Epithelial cell of alveolus of lung (primary cell): ENCODE results near the gene HYAL3. TPM values are rescaled to one million over a fixed set of nuclear protein-coding genes. Genes with fewer than 3 reads are reported as not detected.

Source experiments
- total RNA-seq: library from RNA; depleted of rRNA; stranded (reverse); fragments of >200 nt; gene quantifications from 2 replicates; pipeline ENCODE4 v1.2.1, GENCODE V29; 2015

Gene HYAL3
- total RNA-seq, result 7.4 and 13.4 TPM in 2 replicates

GRCh38 chr3:50298836-50299637 is at the start of gene HYAL3, which contains the start of gene NAA80:
Gene HYAL3 (minus strand): TSS chr3:50299405. CDS start chr3:50295602, 3,803 bp downstream.
Gene NAA80 (minus strand): TSS chr3:50299405. CDS start chr3:50297463, 1,942 bp downstream.

DNA sequence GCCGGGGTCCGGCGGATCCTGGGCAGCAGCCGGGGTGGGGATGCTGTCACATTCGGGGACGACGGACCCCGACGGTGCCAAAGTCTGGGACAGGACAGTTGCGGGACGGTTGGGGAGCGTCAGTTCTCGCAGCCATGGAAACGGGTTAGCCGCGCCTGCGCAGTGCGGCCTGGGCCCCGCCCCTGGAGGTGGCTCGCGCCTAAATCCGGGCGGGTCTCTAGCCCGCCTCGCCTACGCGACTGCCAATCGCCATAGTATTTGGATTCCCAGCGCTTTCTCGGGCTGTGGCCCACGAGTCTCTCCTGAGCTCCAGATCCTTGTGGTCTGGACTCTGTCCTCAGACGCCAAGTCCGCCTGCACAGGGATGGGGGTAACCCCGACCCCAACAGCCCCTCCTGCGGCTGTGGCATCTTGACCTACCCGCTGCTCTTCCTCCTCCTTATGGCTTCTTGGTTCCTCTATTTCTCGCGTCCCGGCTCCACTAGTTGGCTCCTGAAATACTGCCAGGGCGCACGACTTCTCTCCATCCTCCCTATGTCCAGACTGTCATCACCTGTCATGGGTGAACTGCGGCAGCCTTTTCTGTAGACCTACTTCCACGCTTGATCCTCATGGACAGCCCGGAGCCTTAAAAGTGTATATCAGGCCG is 46.5 kb upstream of the HYAL3 start, which contains the start of gene ZMYND10:
Gene ZMYND10, minus strand, starts transcription at position 147 of the 649 bp plus-strand sequence. CDS start 153 bp downstream, outside the sequence.

DNA sequence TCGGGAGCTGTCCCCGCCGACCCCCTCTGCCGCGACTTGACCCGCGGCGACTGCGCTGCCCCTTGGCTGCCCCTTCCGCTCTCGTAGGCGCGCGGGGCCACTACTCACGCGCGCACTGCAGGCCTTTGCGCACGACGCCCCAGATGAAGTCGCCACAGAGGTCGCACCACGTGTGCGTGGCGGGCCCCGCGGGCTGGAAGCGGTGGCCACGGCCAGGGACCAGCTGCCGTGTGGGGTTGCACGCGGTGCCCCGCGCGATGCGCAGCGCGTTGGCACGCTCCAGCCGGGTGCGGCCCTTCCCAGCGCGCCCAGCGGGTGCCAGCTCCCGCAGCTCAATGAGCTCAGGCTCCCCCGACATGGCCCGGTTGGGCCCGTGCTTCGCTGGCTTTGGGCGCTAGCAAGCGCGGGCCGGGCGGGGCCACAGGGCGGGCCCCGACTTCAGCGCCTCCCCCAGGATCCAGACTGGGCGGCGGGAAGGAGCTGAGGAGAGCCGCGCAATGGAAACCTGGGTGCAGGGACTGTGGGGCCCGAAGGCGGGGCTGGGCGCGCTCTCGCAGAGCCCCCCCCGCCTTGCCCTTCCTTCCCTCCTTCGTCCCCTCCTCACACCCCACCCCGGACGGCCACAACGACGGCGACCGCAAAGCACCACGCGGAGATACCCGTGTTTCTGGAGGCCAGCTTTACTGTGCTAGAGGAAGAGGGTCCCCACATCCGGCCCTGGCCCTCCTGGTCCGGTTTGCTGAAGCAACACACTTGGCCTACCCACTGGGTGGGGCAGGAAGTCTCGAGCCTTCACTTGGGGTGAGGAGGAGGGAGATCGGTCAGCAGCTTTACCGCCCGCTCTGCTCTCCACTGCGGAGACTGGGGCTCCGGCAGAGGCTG is 41.5 kb upstream of the HYAL3 start, which contains the start of gene RASSF1:
Gene RASSF1, minus strand, starts transcription at position 389 of the 882 bp plus-strand sequence. Its CDS starts 31 bp downstream, at position 358.

GRCh38 chr3:50327943-50328691 is 28.9 kb upstream of the HYAL3 start, which contains the start of gene TUSC2:
Gene TUSC2 (minus strand): TSS chr3:50328223. CDS start chr3:50328099, 124 bp downstream.

DNA sequence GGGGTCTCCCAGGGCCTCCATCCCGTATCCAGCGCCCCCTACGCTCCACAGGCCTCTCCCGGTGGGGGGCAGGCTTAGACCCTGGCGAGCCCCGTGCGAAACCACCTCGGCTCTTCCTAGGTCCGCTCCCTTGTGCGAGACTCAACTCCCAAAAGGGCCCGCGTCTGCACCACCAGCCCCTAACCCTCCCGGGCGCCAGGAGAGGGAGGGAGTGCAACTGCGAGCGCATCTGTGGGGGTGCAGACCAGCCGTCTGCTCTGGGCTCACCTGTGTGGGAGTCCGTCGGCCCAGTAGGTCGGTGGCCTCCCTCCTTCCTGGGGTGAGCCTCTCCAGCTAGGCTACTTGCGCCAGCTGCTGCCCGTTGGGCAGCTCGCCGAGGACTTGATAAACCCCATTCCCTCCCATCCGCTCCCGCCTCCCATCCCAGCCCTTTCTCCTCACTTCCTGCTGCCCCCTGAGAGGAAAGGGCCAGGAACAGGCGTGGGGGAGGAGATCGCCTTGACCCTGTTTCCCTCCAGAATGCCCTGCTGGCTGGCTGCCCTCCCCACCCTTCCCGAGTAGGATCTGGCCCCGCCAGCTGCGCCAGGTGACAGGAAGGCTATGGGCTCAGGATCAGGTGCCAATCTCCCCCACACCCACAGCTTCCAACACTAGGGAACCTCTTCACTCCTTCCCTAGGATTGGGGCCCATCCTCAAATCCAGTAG is 23.3 kb upstream of the HYAL3 start, which contains the start of gene HYAL2:
Gene HYAL2, minus strand, starts transcription at position 360 of the 706 bp plus-strand sequence. CDS start 2,256 bp downstream, outside the sequence.

GRCh38 chr3:50303013-50303815 is 4.0 kb upstream of the HYAL3 start, which contains the start of gene HYAL1:
Gene HYAL1 (minus strand): TSS chr3:50303574. CDS start chr3:50302956, 618 bp downstream.

GRCh38 chr3:50292159-50293078 is 6.8 kb downstream of the HYAL3 start, which contains the start of gene IFRD2:
Gene IFRD2 (minus strand): TSS chr3:50292429. CDS start chr3:50292274, 155 bp downstream.

GRCh38 chr3:50278880-50279224 is 20.4 kb downstream of the HYAL3 start, which contains the start of gene LSMEM2:
Gene LSMEM2 (plus strand): TSS chr3:50279087. CDS start chr3:50279114, 27 bp downstream.

DNA sequence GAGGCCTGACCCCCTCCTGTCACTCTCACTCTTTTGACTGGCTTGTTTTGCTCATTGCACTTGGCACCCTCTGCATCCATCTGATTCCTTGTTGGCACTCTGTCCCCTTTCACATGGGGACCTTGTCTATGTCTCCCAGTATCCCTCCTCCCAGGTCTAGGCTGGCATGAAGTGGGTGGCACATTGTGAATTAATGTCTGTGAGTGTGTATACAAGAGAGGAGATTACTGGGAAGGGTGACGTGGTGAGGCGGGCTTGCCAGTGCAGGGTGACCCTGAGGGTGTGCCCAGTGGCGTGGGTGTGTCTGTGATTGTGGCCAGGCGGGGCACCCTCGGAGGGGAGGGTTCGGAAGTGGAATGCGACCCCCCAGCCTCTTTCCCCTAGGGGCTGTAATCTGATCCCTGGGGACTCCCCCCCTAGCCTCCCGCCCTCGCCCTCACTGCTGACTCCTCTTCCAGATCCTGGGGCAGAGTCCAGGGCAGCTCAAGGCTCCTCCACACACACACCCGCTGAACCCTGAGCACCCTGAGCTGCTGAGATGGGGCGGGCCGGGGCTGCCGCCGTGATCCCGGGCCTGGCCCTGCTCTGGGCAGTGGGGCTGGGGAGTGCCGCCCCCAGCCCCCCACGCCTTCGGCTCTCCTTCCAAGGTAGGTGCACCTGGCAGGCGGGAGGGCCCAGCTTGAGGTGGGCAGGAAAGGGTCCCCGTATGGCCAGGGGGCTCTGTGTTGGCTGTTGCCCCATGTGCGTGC is 30.3 kb downstream of the HYAL3 start, which contains the start of gene SEMA3B:
Gene SEMA3B, plus strand, starts transcription at position 445 of the 749 bp plus-strand sequence. Its CDS starts 94 bp downstream, at position 539.

Other genes starting within 250 kb of the HYAL3 start
- gene RBM5, start 210.5 kb downstream of the HYAL3 start, total RNA-seq, result 34.4 and 89.8 TPM in 2 replicates
- gene SEMA3F, start 144.1 kb downstream of the HYAL3 start, total RNA-seq, result 12.4 and 40.2 TPM in 2 replicates
- gene GNAT1, start 107.8 kb downstream of the HYAL3 start, total RNA-seq, result not detected in 2 replicates
- 0.40 TPM in 1 of 2 replicates, not detected in the other for gene SLC38A3, start 94.1 kb downstream of the HYAL3 start, total RNA-seq
- gene GNAI2, start 63.2 kb downstream of the HYAL3 start, total RNA-seq, result 137 and 271 TPM in 2 replicates
- gene SEMA3B, start 30.3 kb downstream of the HYAL3 start, total RNA-seq, result 3.1 and 26.3 TPM in 2 replicates
- not detected in 2 replicates for gene LSMEM2, start 20.3 kb downstream of the HYAL3 start, total RNA-seq
- gene IFRD2, start 7.0 kb downstream of the HYAL3 start, total RNA-seq, result 39.0 and 86.2 TPM in 2 replicates
- 12.3 and 14.3 TPM in 2 replicates for gene NAA80, start within 50 bp of the HYAL3 start, total RNA-seq
- gene HYAL1, start 4.2 kb upstream of the HYAL3 start, total RNA-seq, result 1.3 and 4.5 TPM in 2 replicates
- 68.3 and 88.3 TPM in 2 replicates for gene HYAL2, start 23.3 kb upstream of the HYAL3 start, total RNA-seq
- 17.6 and 45.5 TPM in 2 replicates for gene TUSC2, start 28.8 kb upstream of the HYAL3 start, total RNA-seq
- gene RASSF1, start 41.4 kb upstream of the HYAL3 start, total RNA-seq, result 31.2 and 42.7 TPM in 2 replicates
- gene ZMYND10, start 46.3 kb upstream of the HYAL3 start, total RNA-seq, result 0.48 and 1.4 TPM in 2 replicates
- 15.4 and 16.0 TPM in 2 replicates for gene NPRL2, start 51.4 kb upstream of the HYAL3 start, total RNA-seq
- gene CYB561D2, start 51.5 kb upstream of the HYAL3 start, total RNA-seq, result 29.9 and 33.4 TPM in 2 replicates
- 59.6 and 74.7 TPM in 2 replicates for gene TMEM115, start 60.1 kb upstream of the HYAL3 start, total RNA-seq
- gene CACNA2D2, start 204.2 kb upstream of the HYAL3 start, total RNA-seq, result 0.08 TPM in 1 of 2 replicates, not detected in the other